ENCODE measurements around the gene MYLK2.

DNA sequence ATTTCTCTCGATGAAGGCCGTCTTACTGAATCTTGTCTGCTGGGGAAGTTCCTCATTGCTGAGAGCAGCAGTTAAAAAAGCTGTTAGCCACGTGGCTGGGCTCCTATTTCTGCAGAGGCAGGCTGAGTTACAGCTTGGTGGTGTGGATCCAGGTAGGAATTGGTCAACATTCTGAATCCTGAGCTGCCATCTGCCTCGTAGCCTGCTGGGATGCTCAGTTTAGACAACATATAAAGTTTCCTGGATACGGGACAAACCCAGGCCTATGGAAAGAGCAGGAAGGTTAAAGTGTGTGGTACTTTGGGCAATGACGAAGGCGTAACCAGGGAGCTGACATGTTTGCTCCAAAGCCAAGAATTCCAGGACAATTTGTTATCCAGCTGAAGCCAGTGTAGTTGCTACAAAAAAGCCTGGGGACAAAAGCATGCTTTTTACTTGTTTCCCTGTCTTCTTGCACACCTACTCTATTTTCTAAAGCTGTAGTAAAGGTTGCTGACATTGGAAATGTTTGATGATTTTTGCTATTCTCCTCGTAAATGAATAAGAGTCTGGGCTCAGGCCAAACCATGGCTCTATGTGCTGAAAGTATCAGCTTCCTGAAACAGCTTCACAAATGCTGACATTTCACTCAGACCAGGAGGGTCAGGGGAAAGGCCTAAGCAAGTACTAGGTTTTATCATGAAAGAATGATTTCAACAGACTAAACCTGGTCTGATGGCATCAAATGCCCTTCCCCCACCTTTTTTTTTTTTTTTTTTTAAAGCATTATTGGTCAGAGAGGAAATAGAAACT, 12.4 kb upstream of the MYLK2 start:
- TF ChIP-seq, protein P1, sequence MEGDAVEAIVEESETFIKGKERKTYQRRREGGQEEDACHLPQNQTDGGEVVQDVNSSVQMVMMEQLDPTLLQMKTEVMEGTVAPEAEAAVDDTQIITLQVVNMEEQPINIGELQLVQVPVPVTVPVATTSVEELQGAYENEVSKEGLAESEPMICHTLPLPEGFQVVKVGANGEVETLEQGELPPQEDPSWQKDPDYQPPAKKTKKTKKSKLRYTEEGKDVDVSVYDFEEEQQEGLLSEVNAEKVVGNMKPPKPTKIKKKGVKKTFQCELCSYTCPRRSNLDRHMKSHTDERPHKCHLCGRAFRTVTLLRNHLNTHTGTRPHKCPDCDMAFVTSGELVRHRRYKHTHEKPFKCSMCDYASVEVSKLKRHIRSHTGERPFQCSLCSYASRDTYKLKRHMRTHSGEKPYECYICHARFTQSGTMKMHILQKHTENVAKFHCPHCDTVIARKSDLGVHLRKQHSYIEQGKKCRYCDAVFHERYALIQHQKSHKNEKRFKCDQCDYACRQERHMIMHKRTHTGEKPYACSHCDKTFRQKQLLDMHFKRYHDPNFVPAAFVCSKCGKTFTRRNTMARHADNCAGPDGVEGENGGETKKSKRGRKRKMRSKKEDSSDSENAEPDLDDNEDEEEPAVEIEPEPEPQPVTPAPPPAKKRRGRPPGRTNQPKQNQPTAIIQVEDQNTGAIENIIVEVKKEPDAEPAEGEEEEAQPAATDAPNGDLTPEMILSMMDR (IDR thresholded peaks at IDR 0.05), result no peak
- TF ChIP-seq POLR2A (IDR thresholded peaks at IDR 0.05; ENCODE audit: low read depth), result no peak
- TF ChIP-seq EP300 (IDR thresholded peaks at IDR 0.05), result no peak
- TF ChIP-seq POLR2AphosphoS5 (IDR thresholded peaks at IDR 0.05), result no peak

Measured in esophagus muscularis mucosa (tissue), 4 donors.